ENCODE results near the gene ABCF1. TPM values are rescaled to one million over a fixed set of nuclear protein-coding genes. Genes with fewer than 3 reads are reported as not detected.

Gene ABCF1
- polyA plus RNA-seq, 1 donor (not counting 4 experiments of a cell fraction or from before 2014, with no cell fraction given), result 30.0 TPM

GRCh38 chr6:30616811-30617564, 45.7 kb downstream of the ABCF1 start, which contains the start of gene PPP1R10:
Gene PPP1R10 (minus strand): TSS chr6:30617243. CDS start chr6:30609944, 7,299 bp downstream.
- peaks cover 8% of the 10 kb centered on the region for H4K20me1 ChIP-seq (ENCODE audit: control insufficient read depth, extremely low read depth, insufficient read depth, low read length)
- H3K9me3 ChIP-seq (ENCODE audit: control insufficient read depth, low read depth, low read length), result no peaks in the 10 kb centered on the region
- H3K27ac ChIP-seq (ENCODE audit: control insufficient read depth, insufficient read depth, low read length), result peak within 1 kb of the TSS; percentile 97
- FAIRE-seq (peak; percentile 83), DNase-seq (ENCODE audit: low read depth, low spot score) (peak; percentile 99)
- dilution Hi-C loops (cut with MboI; ENCODE audit: extremely low pct_ligation_motif_present, low sequenced_read_pairs), result no loop called here
- peaks cover 3% of the 10 kb centered on the region for H3K9me1 ChIP-seq (ENCODE audit: control insufficient read depth, extremely low read depth, insufficient read depth, low read length)
- TF ChIP-seq, protein P1, sequence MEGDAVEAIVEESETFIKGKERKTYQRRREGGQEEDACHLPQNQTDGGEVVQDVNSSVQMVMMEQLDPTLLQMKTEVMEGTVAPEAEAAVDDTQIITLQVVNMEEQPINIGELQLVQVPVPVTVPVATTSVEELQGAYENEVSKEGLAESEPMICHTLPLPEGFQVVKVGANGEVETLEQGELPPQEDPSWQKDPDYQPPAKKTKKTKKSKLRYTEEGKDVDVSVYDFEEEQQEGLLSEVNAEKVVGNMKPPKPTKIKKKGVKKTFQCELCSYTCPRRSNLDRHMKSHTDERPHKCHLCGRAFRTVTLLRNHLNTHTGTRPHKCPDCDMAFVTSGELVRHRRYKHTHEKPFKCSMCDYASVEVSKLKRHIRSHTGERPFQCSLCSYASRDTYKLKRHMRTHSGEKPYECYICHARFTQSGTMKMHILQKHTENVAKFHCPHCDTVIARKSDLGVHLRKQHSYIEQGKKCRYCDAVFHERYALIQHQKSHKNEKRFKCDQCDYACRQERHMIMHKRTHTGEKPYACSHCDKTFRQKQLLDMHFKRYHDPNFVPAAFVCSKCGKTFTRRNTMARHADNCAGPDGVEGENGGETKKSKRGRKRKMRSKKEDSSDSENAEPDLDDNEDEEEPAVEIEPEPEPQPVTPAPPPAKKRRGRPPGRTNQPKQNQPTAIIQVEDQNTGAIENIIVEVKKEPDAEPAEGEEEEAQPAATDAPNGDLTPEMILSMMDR (optimal IDR thresholded peaks at IDR 0.05 in 1 of 3, IDR thresholded peaks at IDR 0.05 in 1 of 3, conservative IDR thresholded peaks at IDR 0.05 in 1 of 3; ENCODE audit: extremely low read depth in 1 of 3, insufficient read depth in 2 of 3, low read length in 3 of 3), result no peak
- TF ChIP-seq EZH2 (IDR thresholded peaks at IDR 0.05; ENCODE audit: low read length), result no peak
- H2AFZ ChIP-seq (ENCODE audit: control insufficient read depth, low read length), result peak within 1 kb of the TSS; percentile 79
- H3K4me1 ChIP-seq (ENCODE audit: control insufficient read depth, extremely low read depth, insufficient read depth, low read length), result peaks cover 24% of the 10 kb centered on the region
- peaks cover 38% of the 10 kb centered on the region for H3K79me2 ChIP-seq (ENCODE audit: control insufficient read depth, insufficient read depth, low read length)
- H3K36me3 ChIP-seq (ENCODE audit: control insufficient read depth in 2 of 2, extremely low read depth in 1 of 2, insufficient read depth in 2 of 2, low read length in 2 of 2), result peaks cover 9 to 30% of the 10 kb centered on the region in 2 experiments
- no peaks in the 10 kb centered on the region for H3K27me3 ChIP-seq (ENCODE audit: control insufficient read depth, extremely low read depth, insufficient read depth, low read length)
- H3K9ac ChIP-seq (ENCODE audit: control insufficient read depth, extremely low read depth, insufficient read depth, low read length), result peak within 1 kb of the TSS; percentile 98
- H3K4me2 ChIP-seq (ENCODE audit: control insufficient read depth, extremely low read depth, insufficient read depth, low read depth, low read length), result peak within 1 kb of the TSS; percentile 100
- peak within 1 kb of the TSS; percentile 76 to 89 (median 82) for H3K4me3 ChIP-seq (ENCODE audit: control insufficient read depth in 2 of 3, extremely low read depth in 1 of 3, insufficient read depth in 2 of 3, low read depth in 1 of 3, low read length in 3 of 3)

GRCh38 chr6:30617565-30618269, 46.5 kb downstream of the ABCF1 start, which contains the start of gene MRPS18B:
Gene MRPS18B (plus strand): TSS chr6:30617840. CDS start chr6:30617866, 26 bp downstream.
- peaks cover 23% of the 10 kb centered on the region for H3K4me1 ChIP-seq (ENCODE audit: control insufficient read depth, extremely low read depth, insufficient read depth, low read length)
- H3K27ac ChIP-seq (ENCODE audit: control insufficient read depth, insufficient read depth, low read length), result peak within 1 kb of the TSS; percentile 97
- peak within 1 kb of the TSS; percentile 76 to 89 (median 82) for H3K4me3 ChIP-seq (ENCODE audit: control insufficient read depth in 2 of 3, extremely low read depth in 1 of 3, insufficient read depth in 2 of 3, low read depth in 1 of 3, low read length in 3 of 3)
- peak within 1 kb of the TSS; percentile 79 for H2AFZ ChIP-seq (ENCODE audit: control insufficient read depth, low read length)
- dilution Hi-C loops (cut with MboI; ENCODE audit: extremely low pct_ligation_motif_present, low sequenced_read_pairs), result no loop called here
- H3K4me2 ChIP-seq (ENCODE audit: control insufficient read depth, extremely low read depth, insufficient read depth, low read depth, low read length), result peak within 1 kb of the TSS; percentile 100
- FAIRE-seq (peak; percentile 84), DNase-seq (ENCODE audit: low read depth, low spot score) (peak; percentile 90)
- peaks cover 12 to 33% of the 10 kb centered on the region in 2 experiments for H3K36me3 ChIP-seq (ENCODE audit: control insufficient read depth in 2 of 2, extremely low read depth in 1 of 2, insufficient read depth in 2 of 2, low read length in 2 of 2)
- TF ChIP-seq, protein P1 (optimal IDR thresholded peaks at IDR 0.05 in 1 of 3, IDR thresholded peaks at IDR 0.05 in 1 of 3, conservative IDR thresholded peaks at IDR 0.05 in 1 of 3; ENCODE audit: extremely low read depth in 1 of 3, insufficient read depth in 2 of 3, low read length in 3 of 3), result no peak
- TF ChIP-seq EZH2 (IDR thresholded peaks at IDR 0.05; ENCODE audit: low read length), result no peak
- peaks cover 4% of the 10 kb centered on the region for H4K20me1 ChIP-seq (ENCODE audit: control insufficient read depth, extremely low read depth, insufficient read depth, low read length)
- H3K27me3 ChIP-seq (ENCODE audit: control insufficient read depth, extremely low read depth, insufficient read depth, low read length), result no peaks in the 10 kb centered on the region
- H3K9me3 ChIP-seq (ENCODE audit: control insufficient read depth, low read depth, low read length), result no peaks in the 10 kb centered on the region
- peaks cover 3% of the 10 kb centered on the region for H3K9me1 ChIP-seq (ENCODE audit: control insufficient read depth, extremely low read depth, insufficient read depth, low read length)
- peaks cover 36% of the 10 kb centered on the region for H3K79me2 ChIP-seq (ENCODE audit: control insufficient read depth, insufficient read depth, low read length)
- H3K9ac ChIP-seq (ENCODE audit: control insufficient read depth, extremely low read depth, insufficient read depth, low read length), result peak within 1 kb of the TSS; percentile 98
